ENCODE measurements around the gene TIGD3.

TIGD3 gene

GRCh38 chr11:65320386-65321075 lies 34.0 kb upstream of the TIGD3 start:
- no peak for TF ChIP-seq TAF1 (IDR thresholded peaks at IDR 0.05; ENCODE audit: borderline replicate concordance, insufficient read depth, low read length)
- TF ChIP-seq POLR2AphosphoS5 (IDR thresholded peaks at IDR 0.05; ENCODE audit: low read depth, low read length): no peak
- no peak for TF ChIP-seq REST (IDR thresholded peaks at IDR 0.05; ENCODE audit: insufficient read depth in 1 of 2, low read depth in 2 of 2, low read length in 2 of 2)
- no peak for TF ChIP-seq SIN3A (IDR thresholded peaks at IDR 0.05; ENCODE audit: borderline replicate concordance, insufficient read depth, low read length)

GRCh38 chr11:65321076-65321475 lies 33.5 kb upstream of the TIGD3 start:
- no peak for TF ChIP-seq POLR2AphosphoS5 (IDR thresholded peaks at IDR 0.05; ENCODE audit: low read depth, low read length)
- no peak for TF ChIP-seq SIN3A (IDR thresholded peaks at IDR 0.05; ENCODE audit: borderline replicate concordance, insufficient read depth, low read length)
- TF ChIP-seq REST (IDR thresholded peaks at IDR 0.05; ENCODE audit: insufficient read depth in 1 of 2, low read depth in 2 of 2, low read length in 2 of 2): no peak
- no peak for TF ChIP-seq FOXP2 (optimal IDR thresholded peaks at IDR 0.05; ENCODE audit: borderline replicate concordance, extremely low read depth, extremely low read length, insufficient read depth)
- TF ChIP-seq TAF1 (IDR thresholded peaks at IDR 0.05; ENCODE audit: borderline replicate concordance, insufficient read depth, low read length): no peak

GRCh38 chr11:65321828-65322485 lies 32.6 kb upstream of the TIGD3 start:
- no peak for TF ChIP-seq REST (IDR thresholded peaks at IDR 0.05; ENCODE audit: insufficient read depth in 1 of 2, low read depth in 2 of 2, low read length in 2 of 2)
- no peak for TF ChIP-seq SIN3A (IDR thresholded peaks at IDR 0.05; ENCODE audit: borderline replicate concordance, insufficient read depth, low read length)

GRCh38 chr11:65323813-65324212 lies 30.7 kb upstream of the TIGD3 start:
- TF ChIP-seq REST (IDR thresholded peaks at IDR 0.05; ENCODE audit: insufficient read depth in 1 of 2, low read depth in 2 of 2, low read length in 2 of 2): no peak

GRCh38 chr11:65325435-65325834 lies 29.1 kb upstream of the TIGD3 start:
- TF ChIP-seq REST (IDR thresholded peaks at IDR 0.05; ENCODE audit: insufficient read depth in 1 of 2, low read depth in 2 of 2, low read length in 2 of 2): no peak
- no peak for TF ChIP-seq POLR2AphosphoS5 (IDR thresholded peaks at IDR 0.05; ENCODE audit: low read depth, low read length)
- TF ChIP-seq SIN3A (IDR thresholded peaks at IDR 0.05; ENCODE audit: borderline replicate concordance, insufficient read depth, low read length): no peak
- TF ChIP-seq TAF1 (IDR thresholded peaks at IDR 0.05; ENCODE audit: borderline replicate concordance, insufficient read depth, low read length): no peak
- no peak for TF ChIP-seq FOXP2 (optimal IDR thresholded peaks at IDR 0.05; ENCODE audit: borderline replicate concordance, extremely low read depth, extremely low read length, insufficient read depth)

All from PFSK-1 (cell line).